Endothelial cell (in vitro differentiated cells): ENCODE results near the gene LGALS7B. TPM values are rescaled to one million over a fixed set of nuclear protein-coding genes. Genes with fewer than 3 reads are reported as not detected.
A peak's percentile ranks its signal among the peaks of the same experiment; 100 is the strongest.

Experiments used
- DNase-seq: peaks from one replicate; pipeline ENCODE4 v3.0.0; 2021; ENCODE audit warnings: low spot score
- H3K27ac Mint-ChIP-seq: one replicate; pipeline ENCODE4 v1.8.0; 2021; ENCODE audit warnings: mixed read lengths, inconsistent platforms; ENCODE audit not compliant: unreplicated experiment
- H3K27me3 Mint-ChIP-seq: one replicate; pipeline ENCODE4 v1.8.0; 2021; ENCODE audit warnings: mild to moderate bottlenecking, moderate library complexity, mixed read lengths, inconsistent platforms; ENCODE audit not compliant: unreplicated experiment
- H3K36me3 Mint-ChIP-seq: one replicate; pipeline ENCODE4 v1.8.0; 2021; ENCODE audit warnings: mild to moderate bottlenecking, low read depth, mixed read lengths, inconsistent platforms; ENCODE audit not compliant: unreplicated experiment
- H3K4me1 Mint-ChIP-seq: one replicate; pipeline ENCODE4 v1.8.0; 2021; ENCODE audit warnings: mild to moderate bottlenecking, mixed read lengths, inconsistent platforms; ENCODE audit not compliant: unreplicated experiment
- H3K4me3 Mint-ChIP-seq: one replicate; pipeline ENCODE4 v1.8.0; 2021; ENCODE audit warnings: mild to moderate bottlenecking, mixed read lengths, inconsistent platforms; ENCODE audit not compliant: unreplicated experiment
- H3K9me3 Mint-ChIP-seq: one replicate; pipeline ENCODE4 v1.8.0; 2021; ENCODE audit warnings: mixed read lengths, inconsistent platforms; ENCODE audit not compliant: unreplicated experiment
- total RNA-seq: library from RNA; stranded (reverse); fragmentation: NEBNext Ultra II Directional; extraction: Animal tissue kit (Norgen Biotek cat#: 25700); gene quantifications from one replicate; pipeline ENCODE4 v1.2.1, GENCODE V29; 2021; ENCODE audit not compliant: unreplicated experiment
- TF ChIP-seq, protein P1 (sequence below): fragments of 200-600 bp; sonication (generic); IDR thresholded peaks from one replicate; pipeline ENCODE4 v1.5.0; 2021; ENCODE audit warnings: antibody characterized with exemption; ENCODE audit not compliant: unreplicated experiment

LGALS7B gene
- total RNA-seq, 1 donor from 2014 or later: 18.8 TPM

DNA sequence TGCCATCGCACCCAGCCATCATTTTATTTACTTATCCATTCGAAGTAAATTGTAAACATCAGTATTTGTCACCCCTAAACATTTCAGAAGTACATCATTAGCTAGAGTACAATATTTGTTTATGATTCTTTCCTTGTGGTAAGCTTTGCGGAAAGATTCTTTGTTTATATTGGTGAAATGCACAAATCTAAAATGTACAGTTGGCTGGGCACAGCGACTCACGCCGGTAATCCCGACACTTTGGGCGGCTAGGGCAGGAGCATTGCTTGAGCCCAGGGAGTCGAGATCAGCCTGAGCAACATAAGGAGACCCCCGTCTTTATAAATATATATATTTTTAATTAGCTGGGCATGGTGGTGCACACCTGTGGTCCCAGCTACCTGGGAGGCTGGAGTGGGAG lies 10.1 kb downstream of the LGALS7B start:
- H3K9me3 Mint-ChIP-seq: no peaks in the 10 kb centered on the region
- no peaks in the 10 kb centered on the region for H3K27me3 Mint-ChIP-seq
- TF ChIP-seq, protein P1, sequence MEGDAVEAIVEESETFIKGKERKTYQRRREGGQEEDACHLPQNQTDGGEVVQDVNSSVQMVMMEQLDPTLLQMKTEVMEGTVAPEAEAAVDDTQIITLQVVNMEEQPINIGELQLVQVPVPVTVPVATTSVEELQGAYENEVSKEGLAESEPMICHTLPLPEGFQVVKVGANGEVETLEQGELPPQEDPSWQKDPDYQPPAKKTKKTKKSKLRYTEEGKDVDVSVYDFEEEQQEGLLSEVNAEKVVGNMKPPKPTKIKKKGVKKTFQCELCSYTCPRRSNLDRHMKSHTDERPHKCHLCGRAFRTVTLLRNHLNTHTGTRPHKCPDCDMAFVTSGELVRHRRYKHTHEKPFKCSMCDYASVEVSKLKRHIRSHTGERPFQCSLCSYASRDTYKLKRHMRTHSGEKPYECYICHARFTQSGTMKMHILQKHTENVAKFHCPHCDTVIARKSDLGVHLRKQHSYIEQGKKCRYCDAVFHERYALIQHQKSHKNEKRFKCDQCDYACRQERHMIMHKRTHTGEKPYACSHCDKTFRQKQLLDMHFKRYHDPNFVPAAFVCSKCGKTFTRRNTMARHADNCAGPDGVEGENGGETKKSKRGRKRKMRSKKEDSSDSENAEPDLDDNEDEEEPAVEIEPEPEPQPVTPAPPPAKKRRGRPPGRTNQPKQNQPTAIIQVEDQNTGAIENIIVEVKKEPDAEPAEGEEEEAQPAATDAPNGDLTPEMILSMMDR: no peak
- H3K4me3 Mint-ChIP-seq: no peak overlapping the region
- peaks cover 4% of the 10 kb centered on the region for H3K36me3 Mint-ChIP-seq
- DNase-seq: no peak
- no peaks in the 10 kb centered on the region for H3K4me1 Mint-ChIP-seq
- H3K27ac Mint-ChIP-seq: no peak overlapping the region

- Mint-ChIP-seq H3K4me1 (peaks cover 6% of the 10 kb centered on the region), H3K9me3 (no peaks in the 10 kb centered on the region), H3K27me3 (no peaks in the 10 kb centered on the region), H3K27ac (no peak overlapping the region), H3K36me3 (peaks cover 9% of the 10 kb centered on the region), H3K4me3 (no peak overlapping the region)
- TF ChIP-seq, protein P1: no peak
- no peak for DNase-seq
These were observed 11.8 kb downstream of the LGALS7B start for GRCh38 chr19:38800577-38801347.

DNA sequence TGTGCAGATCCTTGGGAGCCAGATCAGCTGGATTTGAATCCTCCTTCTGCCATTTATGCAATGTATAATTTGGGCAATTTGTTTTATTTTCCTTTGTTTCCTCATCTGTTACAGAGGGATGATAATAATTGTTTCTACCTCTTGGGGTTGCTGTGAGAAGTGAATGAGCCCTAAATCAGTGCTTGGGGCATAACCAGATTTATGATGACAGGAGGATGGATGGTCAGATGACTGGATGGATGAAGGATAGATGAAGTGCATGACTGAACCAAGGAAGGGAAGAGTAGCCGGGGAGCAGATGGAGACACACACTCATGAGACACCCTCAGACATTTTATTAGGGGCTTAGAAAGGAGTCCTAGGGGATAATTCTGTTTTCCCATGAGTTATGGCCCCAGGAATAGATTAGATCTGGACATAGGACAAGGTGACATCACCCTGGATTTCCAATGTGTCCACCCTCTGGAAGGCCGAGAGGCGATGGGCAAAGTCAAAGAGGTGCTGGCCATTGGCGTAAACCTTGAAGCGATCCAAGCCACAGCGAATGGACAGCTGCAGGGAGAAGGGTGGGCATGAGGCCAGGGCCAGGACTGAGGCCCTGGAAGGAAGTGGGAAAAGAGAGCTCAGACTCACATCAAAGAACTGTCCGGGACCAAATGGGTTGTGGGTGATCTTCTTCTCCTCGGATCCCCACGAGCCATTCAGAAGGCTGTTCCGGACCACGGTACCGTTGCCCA lies 12.5 kb downstream of the LGALS7B start:
- no peaks in the 10 kb centered on the region for H3K27me3 Mint-ChIP-seq
- H3K4me1 Mint-ChIP-seq: peaks cover 6% of the 10 kb centered on the region
- H3K4me3 Mint-ChIP-seq: no peak overlapping the region
- H3K36me3 Mint-ChIP-seq: peaks cover 9% of the 10 kb centered on the region
- H3K27ac Mint-ChIP-seq: no peak overlapping the region
- H3K9me3 Mint-ChIP-seq: no peaks in the 10 kb centered on the region
- TF ChIP-seq, protein P1: no peak
- DNase-seq: no peak

DNA sequence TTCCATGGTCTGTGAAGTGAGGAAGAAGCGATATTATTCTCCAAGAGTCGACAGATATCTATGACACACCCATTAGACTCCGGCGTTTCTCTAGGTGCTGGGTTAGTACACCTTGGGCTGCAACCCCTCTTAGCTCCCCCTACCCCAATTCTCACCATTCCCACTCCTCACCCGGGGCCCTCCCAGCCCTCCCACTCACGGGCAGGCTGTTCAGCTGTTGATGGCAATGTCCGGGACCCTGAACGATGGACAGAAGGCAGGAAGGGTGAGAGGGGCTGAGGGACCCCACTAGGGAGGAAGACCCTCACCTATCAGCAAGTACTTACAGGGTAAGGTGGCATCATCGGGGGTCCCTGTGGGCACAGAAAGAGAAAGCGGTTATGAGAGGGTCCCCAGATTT lies 14.5 kb downstream of the LGALS7B start:
- no peak for DNase-seq
- peaks cover 11% of the 10 kb centered on the region for H3K4me1 Mint-ChIP-seq
- H3K4me3 Mint-ChIP-seq: no peak overlapping the region
- H3K27me3 Mint-ChIP-seq: no peaks in the 10 kb centered on the region
- H3K9me3 Mint-ChIP-seq: no peaks in the 10 kb centered on the region
- no peak overlapping the region for H3K27ac Mint-ChIP-seq
- peaks cover 9% of the 10 kb centered on the region for H3K36me3 Mint-ChIP-seq
- TF ChIP-seq, protein P1: no peak

DNA sequence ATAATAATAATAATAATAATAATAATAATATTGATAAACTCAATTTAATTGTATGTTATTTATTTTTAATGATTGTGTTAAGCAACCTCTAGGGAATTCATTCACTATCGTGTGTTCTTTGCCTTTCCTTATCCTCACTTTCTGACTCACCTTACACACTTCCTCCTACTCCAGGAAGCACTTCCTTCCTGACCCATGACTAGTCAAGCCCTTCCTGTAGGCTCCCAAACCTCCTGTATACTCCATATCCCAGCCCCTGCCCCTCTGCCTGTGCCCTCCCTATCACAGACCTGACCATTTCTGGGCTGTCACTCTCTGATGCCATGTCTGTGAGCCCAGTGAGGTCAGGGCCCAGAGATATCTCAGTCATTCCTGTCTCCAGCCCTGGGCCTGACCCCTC lies 16.2 kb downstream of the LGALS7B start:
- peaks cover 2% of the 10 kb centered on the region for H3K27me3 Mint-ChIP-seq
- DNase-seq: no peak
- H3K27ac Mint-ChIP-seq: peak overlapping the region; percentile 68
- TF ChIP-seq, protein P1: no peak
- peaks cover 5% of the 10 kb centered on the region for H3K36me3 Mint-ChIP-seq
- H3K9me3 Mint-ChIP-seq: no peaks in the 10 kb centered on the region
- H3K4me1 Mint-ChIP-seq: peaks cover 11% of the 10 kb centered on the region
- H3K4me3 Mint-ChIP-seq: no peak overlapping the region
